ENCODE measurements around the gene VSTM2B.
"Not testable (repeated sequence)": the region's sequence is repeated elsewhere in the genome, so short reads cannot be mapped to it uniquely, and the experiment has no call there.

VSTM2B gene

DNA sequence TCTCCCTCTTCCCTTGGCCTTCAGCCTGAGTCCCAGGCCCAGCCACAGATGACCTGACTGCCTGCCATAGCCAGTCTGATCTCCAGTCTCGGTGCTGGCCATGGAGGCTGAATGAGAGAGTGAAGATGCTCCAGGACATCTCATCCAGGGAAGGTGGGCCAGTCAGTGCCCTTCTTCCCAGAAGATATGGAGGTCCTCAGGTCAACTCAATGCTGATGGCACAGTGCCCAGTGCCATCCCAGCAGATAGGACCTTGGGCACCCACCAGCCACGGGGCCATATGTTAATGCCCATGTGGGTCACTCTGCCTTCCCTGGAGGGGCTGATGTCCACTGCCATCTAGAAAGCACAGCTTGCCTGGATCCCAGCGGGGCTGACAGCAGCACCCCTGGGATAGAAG is 7.2 kb downstream of the VSTM2B start:
- no peak for DNase-seq

GRCh38 chr19:29533578-29534544 is 8.1 kb downstream of the VSTM2B start:
- no peak for DNase-seq

- DNase-seq = no peak
Measured at GRCh38 chr19:29535214-29535831, 9.5 kb downstream of the VSTM2B start.

GRCh38 chr19:29535984-29536508 is 10.3 kb downstream of the VSTM2B start:
- no peak for DNase-seq

- no peak for DNase-seq
Measured at GRCh38 chr19:29537181-29537580, 11.4 kb downstream of the VSTM2B start.

- no peak for DNase-seq
Measured at GRCh38 chr19:29537601-29538000, 11.8 kb downstream of the VSTM2B start.

- no peak for DNase-seq
Measured at GRCh38 chr19:29538146-29538545, 12.4 kb downstream of the VSTM2B start.

DNA sequence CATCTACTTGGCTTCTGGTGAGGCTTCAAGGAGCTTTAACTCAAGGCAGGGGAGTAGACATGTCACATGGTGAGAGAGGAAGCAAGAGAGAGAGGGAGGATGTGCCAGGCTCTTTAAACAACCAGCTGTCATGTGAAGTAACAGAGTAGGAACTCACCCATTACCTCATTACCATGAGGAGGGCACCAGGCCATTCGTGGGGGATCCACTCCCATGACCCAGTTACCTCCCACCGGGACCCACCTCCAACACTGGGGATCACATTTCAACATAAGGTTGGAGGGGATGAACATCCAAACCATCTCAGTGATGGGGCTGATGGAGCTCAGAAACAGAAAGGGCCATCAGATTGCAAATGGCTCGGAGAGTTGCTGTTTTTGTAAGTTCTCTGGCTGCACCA is 12.9 kb downstream of the VSTM2B start:
- no peak for DNase-seq

DNA sequence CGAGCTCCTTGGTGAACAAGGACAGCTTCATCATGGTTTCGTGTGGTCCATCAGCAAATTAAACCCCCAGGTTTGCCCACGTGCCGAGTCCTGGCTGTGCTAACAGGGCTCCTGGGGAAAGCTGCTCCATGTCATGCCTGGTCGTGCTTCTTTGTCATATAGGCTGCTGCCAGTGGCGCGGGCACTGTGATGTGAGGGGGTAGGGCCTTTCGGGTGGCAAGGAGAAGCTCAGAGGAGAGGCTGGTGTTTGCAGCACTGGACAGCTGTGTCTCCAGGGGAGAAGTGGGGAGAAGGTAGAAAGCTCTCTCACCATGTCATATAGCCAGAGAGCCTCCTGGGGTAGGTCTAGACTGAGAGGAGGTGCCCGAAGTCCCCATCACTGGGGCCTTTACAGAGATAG is 13.3 kb downstream of the VSTM2B start:
- DNase-seq = no peak

- no peak for DNase-seq
Measured at GRCh38 chr19:29539670-29540069, 13.9 kb downstream of the VSTM2B start.

GRCh38 chr19:29540114-29540513 is 14.3 kb downstream of the VSTM2B start:
- DNase-seq = no peak

- no peak for DNase-seq
Measured at GRCh38 chr19:29541473-29542253, 15.9 kb downstream of the VSTM2B start.

GRCh38 chr19:29542327-29542726 is 16.5 kb downstream of the VSTM2B start:
- no peak for DNase-seq

DNA sequence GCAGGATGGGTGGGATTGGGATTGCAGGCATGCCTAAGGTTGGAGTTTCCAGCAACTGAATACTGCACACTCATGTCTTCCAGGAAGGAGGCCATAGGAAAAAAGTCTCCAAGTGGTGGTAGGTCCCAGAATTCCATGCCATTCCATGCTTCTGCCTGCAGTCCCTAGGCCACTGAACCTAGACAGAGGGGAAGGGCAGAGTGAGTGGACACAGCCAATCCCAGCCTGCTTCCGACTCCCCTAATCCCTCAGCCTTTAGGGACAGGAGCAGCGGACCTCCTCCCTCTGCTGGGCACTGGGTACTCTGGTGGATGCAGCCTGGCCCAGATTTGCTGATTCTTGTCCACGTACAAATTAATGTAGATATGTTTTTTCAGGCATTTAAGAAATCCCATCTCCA is 17.0 kb downstream of the VSTM2B start:
- DNase-seq = no peak

GRCh38 chr19:29543381-29543780 is 17.6 kb downstream of the VSTM2B start:
- DNase-seq = no peak

DNA sequence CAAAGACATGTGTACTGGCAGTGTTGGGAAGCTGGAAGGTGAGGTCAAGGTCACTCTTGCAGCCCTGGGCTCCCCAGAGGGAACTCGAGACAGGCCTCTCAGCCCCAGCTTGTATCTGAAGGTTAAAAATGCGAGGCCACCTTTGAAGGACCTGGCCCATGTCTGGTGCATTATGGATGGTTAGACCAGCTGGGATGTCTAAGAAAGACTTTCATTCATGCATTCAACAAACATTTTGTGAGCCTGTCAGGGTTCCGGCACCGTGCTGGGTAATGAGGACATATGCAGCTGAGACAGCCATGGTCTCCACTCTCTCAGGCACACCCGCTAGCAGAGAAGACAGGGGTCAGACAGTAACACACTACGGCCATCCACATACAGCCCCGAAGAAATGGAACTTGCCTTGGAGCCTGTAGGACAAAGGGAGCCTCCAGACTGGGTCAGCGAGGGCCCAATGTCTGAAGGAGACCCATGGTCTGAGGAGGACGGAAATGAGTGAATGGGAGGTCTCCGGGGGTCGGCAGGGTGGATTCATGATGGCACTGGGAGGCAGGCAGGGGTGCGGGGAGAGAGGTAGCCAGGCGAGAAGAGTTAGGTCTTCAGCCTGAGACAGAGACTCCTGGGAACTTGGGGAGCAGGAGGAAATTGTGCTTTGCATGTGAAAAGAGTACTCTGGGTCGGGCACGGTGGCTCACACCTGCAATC is 19.0 kb downstream of the VSTM2B start:
- no peak for DNase-seq

DNA sequence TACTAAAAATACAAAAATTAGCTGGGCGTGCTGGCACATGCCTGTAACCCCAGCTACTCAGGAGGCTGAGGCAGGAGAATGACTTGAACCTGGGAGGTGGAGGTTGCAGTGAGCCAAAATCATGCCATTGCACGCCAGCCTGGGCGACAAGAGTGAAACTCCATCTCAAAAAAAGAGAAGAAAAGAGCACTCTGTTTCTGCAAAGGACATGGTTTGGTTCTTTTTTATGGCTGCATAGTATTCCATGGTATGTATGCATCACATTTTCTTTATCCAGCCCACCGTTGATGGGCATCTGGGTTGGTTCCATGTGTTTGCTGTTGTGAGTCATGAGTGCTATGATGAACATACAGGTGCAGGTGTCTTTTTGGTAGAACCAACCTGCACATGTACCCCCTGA is 19.7 kb downstream of the VSTM2B start:
- not testable (repeated sequence) for DNase-seq

DNA sequence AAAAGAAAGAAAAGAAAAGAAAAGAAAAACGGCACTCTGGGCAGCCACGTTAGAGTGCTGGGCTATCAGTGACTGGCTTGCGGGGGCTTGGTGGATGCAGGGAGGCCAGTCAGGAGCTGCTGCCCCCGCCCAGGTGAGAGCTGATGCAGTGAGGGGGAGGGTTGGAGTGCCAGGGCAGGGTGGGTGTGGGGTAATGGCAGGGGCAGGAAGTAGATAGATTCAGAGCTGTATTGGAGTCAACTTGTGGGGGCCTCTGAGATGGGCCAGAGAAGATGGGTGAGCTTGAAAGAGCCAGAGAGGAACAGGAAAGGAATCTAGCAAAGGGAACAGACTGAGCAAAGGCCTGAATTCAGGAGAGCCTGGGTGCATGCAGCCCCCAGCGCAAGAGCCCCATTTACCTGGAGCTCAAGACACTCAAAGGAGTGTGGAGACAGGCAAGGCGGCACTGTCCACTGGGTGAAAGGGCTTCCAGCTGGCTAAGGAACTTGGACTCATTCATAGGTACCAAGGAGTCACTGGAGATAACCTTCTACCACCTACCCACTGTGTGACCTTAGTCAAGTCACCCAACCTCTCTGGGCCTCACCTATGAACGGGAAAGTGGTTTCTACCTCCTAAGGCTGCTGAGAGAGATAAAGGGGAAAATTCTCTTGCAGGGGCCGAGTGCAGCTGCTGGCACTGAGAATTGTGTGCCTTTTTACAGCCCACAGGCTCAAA is 20.2 kb downstream of the VSTM2B start:
- no peak for DNase-seq

DNA sequence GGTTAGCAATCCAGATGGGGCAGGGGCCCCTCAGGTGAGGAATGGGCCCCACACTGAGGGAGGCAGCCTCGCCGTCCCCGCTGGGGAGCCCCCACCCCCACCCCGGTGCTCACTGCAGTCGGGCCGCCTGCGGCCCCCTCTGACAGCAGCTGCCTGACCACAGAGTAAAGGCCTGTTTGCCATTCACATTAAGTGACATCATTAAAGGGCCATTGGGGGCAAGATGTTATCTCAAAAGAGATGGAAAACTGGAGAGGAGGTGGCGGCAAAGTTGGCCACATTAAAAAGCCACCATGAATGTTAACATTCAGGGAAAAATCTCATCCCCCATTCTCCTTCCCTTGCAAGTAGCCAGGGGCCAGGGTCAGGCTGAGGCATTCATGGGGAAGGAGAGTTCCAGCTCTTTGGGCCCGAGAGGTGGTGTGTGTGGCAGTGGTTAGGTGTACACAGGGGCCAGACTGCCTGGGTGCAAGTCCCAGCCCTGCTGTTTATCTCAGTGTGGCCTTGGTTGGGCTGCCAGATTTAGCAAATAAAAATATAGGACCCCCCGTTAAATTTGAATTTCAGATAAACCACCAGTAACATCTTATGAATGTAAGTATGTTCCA is 20.9 kb downstream of the VSTM2B start:
- DNase-seq = no peak

- DNase-seq = no peak
Measured at GRCh38 chr19:29547361-29547960, 21.7 kb downstream of the VSTM2B start.

DNA sequence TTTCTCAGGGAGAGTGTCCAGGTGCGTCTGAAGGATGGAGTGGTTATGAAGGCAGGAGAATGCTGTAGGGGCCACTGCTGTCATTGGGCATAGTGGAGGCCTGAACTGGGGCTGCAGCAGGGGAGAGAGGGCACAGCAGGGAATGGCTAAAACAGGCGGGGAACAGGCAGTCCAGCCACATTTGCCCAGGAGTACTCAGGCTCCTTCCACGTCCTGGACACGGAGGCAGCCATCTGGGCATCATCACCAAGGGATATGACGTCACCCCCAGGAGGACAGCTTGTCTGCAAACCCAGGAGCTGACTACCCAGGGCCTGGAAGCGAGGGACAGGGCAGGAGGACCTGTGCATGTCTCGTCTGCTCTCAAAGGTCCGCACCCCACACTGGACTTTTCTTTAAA is 22.2 kb downstream of the VSTM2B start:
- DNase-seq = no peak

All from SW 1271 (cell line).